Measurements from ENCODE around the gene COL20A1.

The COL20A1 gene

GRCh38 chr20:63261060-63261794 is 31.8 kb upstream of the COL20A1 start:
- DNase-seq (ENCODE audit: low spot score), result no peak

- DNase-seq (ENCODE audit: low spot score), result no peak
These were observed 31.0 kb upstream of the COL20A1 start for GRCh38 chr20:63261795-63262528.

- no peak for DNase-seq (ENCODE audit: low spot score)
These were observed 30.1 kb upstream of the COL20A1 start for GRCh38 chr20:63262836-63263235.

DNA sequence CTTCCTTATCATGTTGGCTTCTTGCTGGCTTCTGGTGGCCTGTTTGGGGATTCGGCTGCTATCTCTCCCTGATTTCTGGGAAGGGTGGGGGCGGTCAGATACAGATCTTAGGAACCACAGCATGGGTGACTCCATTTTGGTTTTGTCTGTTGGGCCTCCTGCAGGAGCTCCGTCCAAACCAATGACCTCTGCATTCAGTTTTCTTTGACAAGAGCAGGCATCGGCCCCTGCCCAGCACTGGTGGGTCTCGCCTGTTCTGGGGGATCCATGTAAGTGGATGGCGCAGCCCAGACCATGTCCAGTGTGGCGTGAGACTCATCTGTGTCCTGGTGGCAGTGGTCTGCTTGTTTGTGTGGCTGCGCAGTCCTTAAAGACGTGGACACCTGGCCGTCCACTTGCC is 29.0 kb upstream of the COL20A1 start:
- DNase-seq (ENCODE audit: low spot score), result no peak

DNA sequence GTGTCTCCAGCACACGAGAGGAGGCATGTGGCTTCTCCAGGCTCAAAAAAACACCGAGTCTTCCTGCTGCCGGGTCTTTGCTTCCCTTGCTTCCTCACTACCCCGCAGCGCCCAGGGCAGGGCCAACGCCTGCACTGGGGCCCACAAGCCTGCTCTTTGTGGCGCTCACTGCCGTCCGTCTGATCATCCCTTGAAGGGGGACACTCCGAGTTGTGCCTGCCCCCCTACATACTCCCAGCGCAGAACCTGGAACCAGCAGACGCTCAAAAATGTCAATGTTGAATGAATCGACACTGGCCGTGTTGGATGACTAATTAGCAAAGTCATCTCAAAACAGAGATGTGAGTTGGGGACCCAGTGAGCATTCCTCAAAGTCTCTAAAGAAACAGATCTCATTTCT is 28.5 kb upstream of the COL20A1 start:
- no peak for DNase-seq (ENCODE audit: low spot score)

GRCh38 chr20:63265891-63266515 is 27.0 kb upstream of the COL20A1 start:
- peak; percentile 89 for DNase-seq (ENCODE audit: low spot score)

GRCh38 chr20:63267691-63268090 is 25.3 kb upstream of the COL20A1 start:
- peak; percentile 39 for DNase-seq (ENCODE audit: low spot score)

DNA sequence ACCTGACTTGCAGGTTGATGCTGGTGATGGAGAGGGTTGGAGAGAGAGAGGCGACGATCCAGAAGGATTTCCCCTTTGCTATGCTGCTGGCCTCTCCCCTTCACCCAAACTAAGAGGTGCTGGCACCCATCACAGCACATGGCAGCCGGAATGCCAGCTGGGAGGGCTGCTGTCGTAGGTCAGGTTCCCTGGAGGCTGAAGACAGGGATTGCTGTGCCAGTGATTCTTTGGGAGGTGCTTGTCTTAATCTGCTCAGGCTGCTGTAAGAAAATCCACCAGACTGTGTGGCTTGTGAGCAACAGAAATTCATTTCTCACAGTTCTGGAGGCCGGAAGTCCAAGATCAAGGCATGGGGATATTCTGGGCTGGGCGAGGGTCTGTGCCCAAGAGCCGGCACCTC is 24.7 kb upstream of the COL20A1 start:
- DNase-seq (ENCODE audit: low spot score), result no peak

GRCh38 chr20:63268671-63269439 is 24.1 kb upstream of the COL20A1 start:
- no peak for DNase-seq (ENCODE audit: low spot score)

DNA sequence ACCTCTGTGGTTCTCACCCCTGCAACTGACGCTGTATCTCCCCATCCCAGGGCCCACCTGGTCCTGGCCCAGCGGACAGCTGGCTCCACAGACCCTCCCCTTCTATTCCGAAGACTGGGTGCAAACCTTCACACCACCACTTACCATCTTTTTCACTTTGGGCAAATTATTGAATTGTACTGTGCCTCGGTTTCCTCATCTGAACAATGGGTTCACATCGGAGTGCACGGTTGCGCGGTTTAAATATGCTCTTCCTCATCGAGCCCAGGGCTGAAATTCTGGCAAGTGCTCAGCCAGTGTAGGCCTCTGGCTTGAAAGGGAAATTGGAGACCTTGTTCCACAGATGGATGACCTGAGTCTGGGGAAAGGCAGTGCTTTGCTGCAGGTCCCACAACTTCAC is 23.3 kb upstream of the COL20A1 start:
- no peak for DNase-seq (ENCODE audit: low spot score)

- DNase-seq (ENCODE audit: low spot score), result no peak
These were observed 22.2 kb upstream of the COL20A1 start for GRCh38 chr20:63270606-63271325.

- DNase-seq (ENCODE audit: low spot score), result peak; percentile 98
These were observed 20.6 kb upstream of the COL20A1 start, which contains the start of gene ARFGAP1 for GRCh38 chr20:63272105-63273058. Gene ARFGAP1 (plus strand): TSS chr20:63272813. CDS start chr20:63275581, 2,768 bp downstream.

DNA sequence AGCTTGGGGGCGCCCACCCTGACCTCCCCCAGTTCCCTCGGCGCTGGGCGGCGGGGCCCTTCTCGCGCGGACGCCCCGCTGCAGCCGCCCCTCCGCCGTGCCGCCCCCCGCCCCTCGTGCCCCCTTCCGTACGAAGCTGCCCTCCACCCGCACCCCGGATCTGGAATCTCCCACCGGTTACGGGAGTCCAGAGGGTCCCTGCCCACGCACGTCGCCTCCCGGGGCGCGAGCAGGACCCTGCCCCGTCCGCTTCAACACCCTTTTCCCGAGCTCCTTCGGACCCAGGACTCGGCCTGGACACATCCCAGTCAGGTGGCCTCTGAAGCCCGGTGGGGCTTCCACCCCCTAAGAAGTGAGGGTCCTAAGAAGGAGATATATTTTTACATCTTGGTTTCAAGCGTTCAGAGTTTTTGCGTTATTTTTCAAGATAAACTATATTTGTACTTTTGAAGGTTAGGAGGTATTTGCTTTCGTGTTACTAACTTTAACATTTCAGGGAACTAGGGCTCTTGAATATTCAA is 19.9 kb upstream of the COL20A1 start:
- DNase-seq (ENCODE audit: low spot score), result no peak

- peak; percentile 72 for DNase-seq (ENCODE audit: low spot score)
These were observed 19.2 kb upstream of the COL20A1 start for GRCh38 chr20:63273635-63274380.

- DNase-seq (ENCODE audit: low spot score), result no peak
These were observed 18.4 kb upstream of the COL20A1 start for GRCh38 chr20:63274381-63275228.

GRCh38 chr20:63275825-63276224 is 17.2 kb upstream of the COL20A1 start:
- no peak for DNase-seq (ENCODE audit: low spot score)

DNA sequence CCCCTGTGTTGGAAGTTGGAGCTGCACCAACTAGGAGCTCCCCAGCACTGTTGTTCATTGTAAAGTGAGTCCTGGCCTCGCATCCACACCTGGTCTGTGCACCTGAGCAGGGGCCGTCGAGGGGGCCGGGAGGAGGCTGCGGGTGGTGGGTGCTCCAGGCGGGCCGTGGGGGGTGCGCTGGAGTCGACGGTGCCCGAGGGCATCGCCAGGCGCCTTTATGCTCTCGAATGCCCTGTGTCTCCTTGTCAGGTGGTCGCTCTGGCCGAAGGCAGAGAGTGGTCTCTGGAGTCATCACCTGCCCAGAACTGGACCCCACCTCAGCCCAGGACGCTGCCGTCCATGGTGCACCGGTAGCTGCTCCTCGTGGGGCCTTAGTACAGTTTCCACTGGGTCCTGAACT is 16.0 kb upstream of the COL20A1 start:
- DNase-seq (ENCODE audit: low spot score), result no peak

DNA sequence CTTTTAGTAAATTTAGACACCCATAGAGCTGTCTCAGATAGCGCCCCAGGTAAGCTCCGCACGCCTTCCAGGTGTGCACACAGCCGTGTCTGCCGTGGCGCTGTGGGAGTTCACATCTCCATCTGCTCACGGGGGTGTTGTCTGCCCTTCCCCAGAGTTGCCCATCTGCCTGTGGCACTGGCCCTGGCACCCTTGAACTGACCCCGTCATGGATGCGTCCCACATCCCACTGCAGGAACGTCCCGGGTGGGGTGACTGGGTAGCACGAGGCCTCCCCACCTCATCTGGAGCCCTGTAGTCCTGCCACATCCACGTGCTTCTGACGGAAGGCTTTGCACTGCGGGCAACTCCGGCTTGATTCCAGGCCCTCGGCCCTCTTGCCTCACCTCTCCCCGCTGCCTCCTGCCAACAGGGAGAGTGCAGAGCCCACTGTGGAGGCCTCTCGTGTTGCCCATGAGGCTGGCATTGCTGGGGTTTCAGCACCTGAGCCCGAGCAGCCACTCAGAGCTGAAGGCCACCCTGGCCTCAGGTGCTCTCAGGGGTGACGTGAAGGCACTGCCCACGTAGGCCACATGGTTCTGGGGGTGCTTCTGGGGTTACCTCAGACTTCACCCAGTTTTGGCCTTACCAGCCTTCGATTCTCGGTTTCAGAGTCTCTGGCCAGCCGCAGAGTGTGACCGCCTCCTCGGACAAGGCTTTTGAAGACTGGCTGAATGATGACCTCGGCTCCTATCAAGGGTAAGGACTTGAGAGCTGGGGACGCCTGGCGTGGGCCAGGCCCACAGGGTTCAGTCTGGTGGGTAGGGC is 15.3 kb upstream of the COL20A1 start:
- DNase-seq (ENCODE audit: low spot score), result no peak

Data from AG20443 (cell line).